WTC11 (cell line): ENCODE measurements around the gene IRAG1. TPM values are rescaled to one million over a fixed set of nuclear protein-coding genes. Genes with fewer than 3 reads are reported as not detected.

Source experiments
- ATAC-seq: fragments of 200-7000 bp; cut with Tn5 transposase; 2 replicates; pipeline ENCODE4 v1.10.0; 2021; ENCODE audit warnings: mild to moderate bottlenecking, moderate library complexity
- CTCF ChIA-PET: fragments of 300-600 bp; sonication (Branson Sonifier 250); formaldehyde crosslinking; loops from one replicate; lab custom pipeline; 2021; ENCODE audit warnings: antibody characterized with exemption; lab: Charles Lee
- POLR2A ChIA-PET: fragments of 350-600 bp; sonication (Branson Sonifier 250); formaldehyde crosslinking; loops from one replicate; lab custom pipeline; 2021; ENCODE audit warnings: antibody characterized with exemption; lab: Charles Lee
- DNase-seq: peaks from one replicate; pipeline ENCODE4 v3.0.0; 2021; ENCODE audit warnings: low spot score
- H3K27ac Mint-ChIP-seq: 2 replicates; pipeline ENCODE4 v1.8.0; 2021; ENCODE audit warnings: mixed read lengths
- H3K27me3 Mint-ChIP-seq: 2 replicates; pipeline ENCODE4 v1.8.0; 2021; ENCODE audit warnings: low read depth, mild to moderate bottlenecking, moderate library complexity, mixed read lengths
- H3K36me3 Mint-ChIP-seq: 2 replicates; pipeline ENCODE4 v1.8.0; 2021; ENCODE audit warnings: mixed read lengths
- H3K4me1 Mint-ChIP-seq: 2 replicates; pipeline ENCODE4 v1.8.0; 2022; ENCODE audit warnings: mixed read lengths
- H3K4me3 Mint-ChIP-seq: 2 replicates; pipeline ENCODE4 v1.8.0; 2021; ENCODE audit warnings: mild to moderate bottlenecking, moderate library complexity, mixed read lengths
- H3K9me3 Mint-ChIP-seq: 2 replicates; pipeline ENCODE4 v1.8.0; 2021; ENCODE audit warnings: mixed read lengths
- AR ChIP-seq: fragments of 250-450 bp; sonication (Bioruptor Pico); IDR thresholded peaks from 2 replicates; pipeline ENCODE4 v1.9.0; 2021; ENCODE audit warnings: mild to moderate bottlenecking
- ATF1 ChIP-seq: sonication (generic); formaldehyde crosslinking; IDR thresholded peaks from 2 replicates; pipeline ENCODE4 v1.8.1; 2023; ENCODE audit warnings: mild to moderate bottlenecking, moderate library complexity, missing genetic modification reagents
- ATF2 ChIP-seq: sonication (generic); formaldehyde crosslinking; IDR thresholded peaks from 2 replicates; pipeline ENCODE4 v1.8.1; 2022; ENCODE audit warnings: low read depth, missing genetic modification reagents, borderline replicate concordance
- EMX1 ChIP-seq: fragments of 250-450 bp; sonication (Bioruptor Pico); IDR thresholded peaks from 2 replicates; pipeline ENCODE4 v1.8.0; 2021; ENCODE audit warnings: mild to moderate bottlenecking
- FOXP1 ChIP-seq: sonication (generic); formaldehyde crosslinking; IDR thresholded peaks from 2 replicates; pipeline ENCODE4 v1.8.0; 2022; ENCODE audit warnings: missing genetic modification reagents, mild to moderate bottlenecking, moderate library complexity, borderline replicate concordance
- GABPB1 ChIP-seq: sonication (generic); formaldehyde crosslinking; IDR thresholded peaks from 2 replicates; pipeline ENCODE4 v1.8.1; 2023; ENCODE audit warnings: mild to moderate bottlenecking, missing genetic modification reagents
- GRHL2 ChIP-seq: fragments of 250-450 bp; sonication (Bioruptor Pico); IDR thresholded peaks from 2 replicates; pipeline ENCODE4 v1.8.0; 2022; ENCODE audit warnings: mild to moderate bottlenecking, moderate library complexity; ENCODE audit not compliant: insufficient replicate concordance, severe bottlenecking
- HMGXB4 ChIP-seq: sonication (generic); formaldehyde crosslinking; IDR thresholded peaks from 2 replicates; pipeline ENCODE4 v1.8.1; 2023; ENCODE audit warnings: mild to moderate bottlenecking, moderate library complexity, missing genetic modification reagents
- KAT7 ChIP-seq: sonication (generic); formaldehyde crosslinking; IDR thresholded peaks from 2 replicates; pipeline ENCODE4 v1.8.1; 2023; ENCODE audit warnings: missing genetic modification reagents, mild to moderate bottlenecking, borderline replicate concordance
- MXD4 ChIP-seq: fragments of 250-450 bp; sonication (Bioruptor Pico); IDR thresholded peaks from 2 replicates; pipeline ENCODE4 v1.8.0; 2021; ENCODE audit warnings: mild to moderate bottlenecking, moderate library complexity, borderline replicate concordance
- OVOL2 ChIP-seq: fragments of 250-450 bp; sonication (Bioruptor Pico); IDR thresholded peaks from 2 replicates; pipeline ENCODE4 v1.9.0; 2021; ENCODE audit warnings: mild to moderate bottlenecking, borderline replicate concordance
- PRRX2 ChIP-seq: fragments of 250-450 bp; sonication (Bioruptor Pico); IDR thresholded peaks from 2 replicates; pipeline ENCODE4 v1.8.0; 2021; ENCODE audit warnings: mild to moderate bottlenecking
- RORB ChIP-seq: fragments of 250-450 bp; sonication (Bioruptor Pico); IDR thresholded peaks from 2 replicates; pipeline ENCODE4 v1.9.0; 2021; ENCODE audit warnings: mild to moderate bottlenecking
- SMAD3 ChIP-seq: sonication (generic); formaldehyde crosslinking; IDR thresholded peaks from 2 replicates; pipeline ENCODE4 v1.8.0; 2022; ENCODE audit warnings: missing genetic modification reagents, mild to moderate bottlenecking, borderline replicate concordance
- TEAD4 ChIP-seq: sonication (generic); formaldehyde crosslinking; IDR thresholded peaks from 2 replicates; pipeline ENCODE4 v1.8.0; 2022; ENCODE audit warnings: mild to moderate bottlenecking, missing genetic modification reagents
- ZNF121 ChIP-seq: sonication (generic); formaldehyde crosslinking; IDR thresholded peaks from 2 replicates; pipeline ENCODE4 v1.8.0; 2023; ENCODE audit warnings: missing genetic modification reagents
- ZNF138 ChIP-seq: sonication (generic); formaldehyde crosslinking; conservative IDR thresholded peaks from 2 replicates; pipeline ENCODE4 v1.8.1; 2022; ENCODE audit warnings: mild to moderate bottlenecking, moderate library complexity, missing genetic modification reagents
- ZNF232 ChIP-seq: sonication (generic); formaldehyde crosslinking; IDR thresholded peaks from 2 replicates; pipeline ENCODE4 v1.8.0; 2022; ENCODE audit warnings: mild to moderate bottlenecking, missing genetic modification reagents
- ZNF263 ChIP-seq: sonication (generic); formaldehyde crosslinking; IDR thresholded peaks from 2 replicates; pipeline ENCODE4 v1.8.1; 2022; ENCODE audit warnings: low read depth, mild to moderate bottlenecking, moderate library complexity, missing genetic modification reagents
- ZNF281 ChIP-seq: sonication (generic); formaldehyde crosslinking; IDR thresholded peaks from 2 replicates; pipeline ENCODE4 v1.8.0; 2023; ENCODE audit warnings: mild to moderate bottlenecking, missing genetic modification reagents
- ZNF512 ChIP-seq: sonication (generic); formaldehyde crosslinking; IDR thresholded peaks from 2 replicates; pipeline ENCODE4 v1.8.1; 2022; ENCODE audit warnings: missing genetic modification reagents, borderline replicate concordance
- ZNF671 ChIP-seq: fragments of 250-450 bp; sonication (Bioruptor Pico); IDR thresholded peaks from 2 replicates; pipeline ENCODE4 v1.8.0; 2021; ENCODE audit warnings: mild to moderate bottlenecking
- ZSCAN18 ChIP-seq: fragments of 250-450 bp; sonication (Bioruptor Pico); IDR thresholded peaks from 2 replicates; pipeline ENCODE4 v2.1.2; 2022; ENCODE audit warnings: mild to moderate bottlenecking, moderate library complexity
- total RNA-seq: library from RNA; stranded (reverse); gene quantifications from 3 replicates; pipeline ENCODE4 v1.2.3, GENCODE V29; 2021

Gene IRAG1
- total RNA-seq, 1 experiment from 2014 or later = 2.8 TPM

GRCh38 chr11:10730151-10730550, 36.6 kb upstream of the IRAG1 start:
- CTCF ChIA-PET = interaction anchor here (1.2 to 1.4 kb wide), 3 partner anchors 76 to 190 kb away, joined by 3 to 7 read pairs (median 5); partner anchors contain the start of gene RNF141
- H3K4me1 Mint-ChIP-seq = peaks cover 5% of the 10 kb centered on the region
- H3K9me3 Mint-ChIP-seq = no peaks in the 10 kb centered on the region
- POLR2A ChIA-PET = no interaction called here
- H3K4me3 Mint-ChIP-seq = no peak overlapping the region
- TF ChIP-seq ATF2 (CRISPR knock-in tag) (no peak), RORB (CRISPR knock-in tag) (no peak), FOXP1 (CRISPR knock-in tag) (no peak), ZNF671 (no peak), HMGXB4 (CRISPR knock-in tag) (no peak), SMAD3 (CRISPR knock-in tag) (no peak), ZSCAN18 (CRISPR knock-in tag) (no peak), GABPB1 (CRISPR knock-in tag) (no peak), ZNF512 (no peak), TEAD4 (CRISPR knock-in tag) (no peak), OVOL2 (CRISPR knock-in tag) (no peak), KAT7 (CRISPR knock-in tag) (no peak), ZNF232 (CRISPR knock-in tag) (no peak), ZNF263 (CRISPR knock-in tag) (no peak), EMX1 (no peak)
- ATAC-seq (no peak), DNase-seq (no peak)
- H3K27me3 Mint-ChIP-seq = no peaks in the 10 kb centered on the region; the same call in 1 of the 2 replicates
- no peaks in the 10 kb centered on the region for H3K36me3 Mint-ChIP-seq
- no peak overlapping the region for H3K27ac Mint-ChIP-seq

GRCh38 chr11:10728789-10729472, 35.4 kb upstream of the IRAG1 start:
- H3K36me3 Mint-ChIP-seq = no peaks in the 10 kb centered on the region
- no peaks in the 10 kb centered on the region for H3K9me3 Mint-ChIP-seq
- ATAC-seq (peak; percentile 95), DNase-seq (peak; percentile 67)
- POLR2A ChIA-PET = interaction anchor here (0.6 kb wide), 1 partner anchor 211 kb away, joined by 3 read pairs; no protein-coding TSS in a partner anchor
- H3K4me1 Mint-ChIP-seq = peaks cover 4% of the 10 kb centered on the region
- no peaks in the 10 kb centered on the region; the same call in 1 of the 2 replicates for H3K27me3 Mint-ChIP-seq
- no peak overlapping the region for H3K27ac Mint-ChIP-seq
- H3K4me3 Mint-ChIP-seq = peak overlapping the region; percentile 76
- CTCF ChIA-PET = interaction anchor here (0.6 to 2.0 kb wide), 10 partner anchors 75 to 424 kb away, joined by 3 to 12 read pairs (median 6); partner anchors contain the start of genes ADM and RNF141
- no peak for TF ChIP-seq SMAD3 (CRISPR knock-in tag)
- no peak for TF ChIP-seq ZNF281 (CRISPR knock-in tag)
- TF ChIP-seq ZNF121 (CRISPR knock-in tag) = no peak
- no peak for TF ChIP-seq PRRX2 (CRISPR knock-in tag)
- TF ChIP-seq ZNF138 (CRISPR knock-in tag) = no peak
- TF ChIP-seq AR (CRISPR knock-in tag) = no peak
- no peak for TF ChIP-seq MXD4 (CRISPR knock-in tag)
- TF ChIP-seq GRHL2 = no peak
- TF ChIP-seq ATF1 (CRISPR knock-in tag) = no peak
- no peak for TF ChIP-seq TEAD4 (CRISPR knock-in tag)
